Measurements from ENCODE around the gene DNAJB1.

DNAJB1 gene

GRCh38 chr19:14470031-14470876 lies 47.9 kb downstream of the DNAJB1 start:
- DNase-seq (ENCODE audit: extremely low spot score), result peak; percentile 7
- ChIA-PET POLR2A (no interaction called here), CTCF (no interaction called here)
- TF ChIP-seq PKNOX1 (IDR thresholded peaks at IDR 0.05) (no peak), LEF1 (IDR thresholded peaks at IDR 0.05; ENCODE audit: borderline replicate concordance) (no peak), FOXM1 (IDR thresholded peaks at IDR 0.05; ENCODE audit: borderline replicate concordance) (no peak), ARNT (IDR thresholded peaks at IDR 0.05) (no peak), SP1 (IDR thresholded peaks at IDR 0.05) (no peak), HDGF (IDR thresholded peaks at IDR 0.05; ENCODE audit: borderline replicate concordance) (no peak)

GRCh38 chr19:14467816-14468215 lies 50.4 kb downstream of the DNAJB1 start:
- no peak for TF ChIP-seq HDGF (IDR thresholded peaks at IDR 0.05; ENCODE audit: borderline replicate concordance)
- TF ChIP-seq FOXK2 (IDR thresholded peaks at IDR 0.05), result no peak
- no peak for TF ChIP-seq FOXM1 (IDR thresholded peaks at IDR 0.05; ENCODE audit: borderline replicate concordance)
- CTCF ChIA-PET, result interaction anchor here (0.7 to 1.0 kb wide), 2 partner anchors 12 to 1106 kb away, joined by 3 read pairs; no protein-coding TSS in a partner anchor
- POLR2A ChIA-PET, result no interaction called here
- no peak for DNase-seq (ENCODE audit: extremely low spot score)

- no peak for TF ChIP-seq LEF1 (IDR thresholded peaks at IDR 0.05; ENCODE audit: borderline replicate concordance)
- no peak for TF ChIP-seq FOXK2 (IDR thresholded peaks at IDR 0.05)
- TF ChIP-seq SUZ12 (IDR thresholded peaks at IDR 0.05), result no peak
- no peak for TF ChIP-seq ELF4 (IDR thresholded peaks at IDR 0.05)
- TF ChIP-seq ZNF384 (IDR thresholded peaks at IDR 0.05), result no peak
- no peak for TF ChIP-seq L3MBTL2 (conservative IDR thresholded peaks at IDR 0.05)
- TF ChIP-seq PKNOX1 (IDR thresholded peaks at IDR 0.05), result no peak
- TF ChIP-seq FOXA1 (IDR thresholded peaks at IDR 0.05), result no peak
- no peak for TF ChIP-seq FOXM1 (IDR thresholded peaks at IDR 0.05; ENCODE audit: borderline replicate concordance)
- TF ChIP-seq TARDBP (IDR thresholded peaks at IDR 0.05), result no peak
- no peak for TF ChIP-seq BHLHE40 (IDR thresholded peaks at IDR 0.05; ENCODE audit: borderline replicate concordance)
- no peak for TF ChIP-seq CTBP1 (IDR thresholded peaks at IDR 0.05; ENCODE audit: borderline replicate concordance)
- no peak for TF ChIP-seq ARNT (IDR thresholded peaks at IDR 0.05)
- no peak for TF ChIP-seq SP1 (IDR thresholded peaks at IDR 0.05)
- no peak for TF ChIP-seq HDGF (IDR thresholded peaks at IDR 0.05; ENCODE audit: borderline replicate concordance)
- no peak for TF ChIP-seq NFRKB (IDR thresholded peaks at IDR 0.05)
- no peak for DNase-seq (ENCODE audit: extremely low spot score)
- ChIA-PET POLR2A (no interaction called here), CTCF (interaction anchor here (0.7 to 1.0 kb wide), 2 partner anchors 13 to 1106 kb away, joined by 3 read pairs; no protein-coding TSS in a partner anchor)
Observed at GRCh38 chr19:14467391-14467790, 50.8 kb downstream of the DNAJB1 start.

All from HEK293T (cell line).